SK-N-SH treated with all-trans-retinoic acid at 6 μM for 48 hours (cell line): ENCODE data around the gene RUSC1.

Experiments
- ATAC-seq: fragments of 200-7000 bp; cut with Tn5 transposase; 3 replicates; pipeline ENCODE4 v1.9.1; 2020; ENCODE audit warnings: mild to moderate bottlenecking, moderate library complexity
- ARNTL ChIP-seq: fragments of 450-650 bp; formaldehyde crosslinking; IDR thresholded peaks from 2 replicates; pipeline ENCODE4 v1.5.0; 2020; ENCODE audit warnings: low read depth, mild to moderate bottlenecking, moderate library complexity, borderline replicate concordance
- ESRRG ChIP-seq: fragments of 250-450 bp; sonication (Bioruptor Pico); IDR thresholded peaks from 2 replicates; pipeline ENCODE4 v1.6.1; 2021; ENCODE audit warnings: mild to moderate bottlenecking
- ISL1 ChIP-seq: fragments of 250-450 bp; sonication (Bioruptor Pico); IDR thresholded peaks from 2 replicates; pipeline ENCODE4 v2.1.2; 2022; ENCODE audit warnings: mild to moderate bottlenecking, moderate library complexity
- OSR1 ChIP-seq: fragments of 250-450 bp; sonication (Bioruptor Pico); IDR thresholded peaks from 2 replicates; pipeline ENCODE4 v1.8.0; 2022; ENCODE audit warnings: moderate library complexity, mild to moderate bottlenecking, inconsistent platforms
- PPARA ChIP-seq: fragments of 250-450 bp; sonication (Bioruptor Pico); IDR thresholded peaks from 2 replicates; pipeline ENCODE4 v1.5.0; 2020; ENCODE audit warnings: mild to moderate bottlenecking, borderline replicate concordance
- TOX ChIP-seq: fragments of 250-450 bp; sonication (Bioruptor Pico); IDR thresholded peaks from 2 replicates; pipeline ENCODE4 v1.8.0; 2021; ENCODE audit warnings: mild to moderate bottlenecking, moderate library complexity, borderline replicate concordance
- ZC3H10 ChIP-seq: fragments of 250-450 bp; sonication (Bioruptor Pico); IDR thresholded peaks from 2 replicates; pipeline ENCODE4 v1.5.1; 2021; ENCODE audit warnings: mild to moderate bottlenecking, moderate library complexity
- ZFP3 ChIP-seq: fragments of 250-450 bp; sonication (Bioruptor Pico); IDR thresholded peaks from 2 replicates; pipeline ENCODE4 v1.5.0; 2020; ENCODE audit warnings: mild to moderate bottlenecking, moderate library complexity
- ZFP30 ChIP-seq: fragments of 450-650 bp; formaldehyde crosslinking; IDR thresholded peaks from 2 replicates; pipeline ENCODE4 v1.5.0; 2022; ENCODE audit warnings: mild to moderate bottlenecking, moderate library complexity
- ZNF565 ChIP-seq: fragments of 450-650 bp; formaldehyde crosslinking; conservative IDR thresholded peaks from 2 replicates; pipeline ENCODE4 v1.5.0; 2020; ENCODE audit warnings: low read depth, mild to moderate bottlenecking, moderate library complexity
- ZNF70 ChIP-seq: fragments of 450-650 bp; formaldehyde crosslinking; IDR thresholded peaks from 2 replicates; pipeline ENCODE4 v1.5.0; 2020; ENCODE audit warnings: mild to moderate bottlenecking, moderate library complexity
- ZNF8 ChIP-seq: fragments of 450-650 bp; formaldehyde crosslinking; IDR thresholded peaks from 2 replicates; pipeline ENCODE4 v1.5.0; 2020; ENCODE audit warnings: mild to moderate bottlenecking, moderate library complexity
- TF ChIP-seq, protein P1 (sequence below): fragments of 250-450 bp; sonication (Bioruptor Pico); IDR thresholded peaks from 2 replicates; pipeline ENCODE4 v1.8.0; 2020; ENCODE audit warnings: mild to moderate bottlenecking, moderate library complexity, borderline replicate concordance
- TF ChIP-seq, protein P2 (sequence below): fragments of 250-450 bp; sonication (Bioruptor Pico); IDR thresholded peaks from 2 replicates; pipeline ENCODE4 v1.8.0; 2021; ENCODE audit warnings: low read depth, mild to moderate bottlenecking, moderate library complexity, borderline replicate concordance
- TF ChIP-seq, protein P3 (sequence below): fragments of 250-450 bp; sonication (Bioruptor Pico); IDR thresholded peaks from 2 replicates; pipeline ENCODE4 v1.5.1; 2021; ENCODE audit warnings: mild to moderate bottlenecking, moderate library complexity

Gene RUSC1, protein sequence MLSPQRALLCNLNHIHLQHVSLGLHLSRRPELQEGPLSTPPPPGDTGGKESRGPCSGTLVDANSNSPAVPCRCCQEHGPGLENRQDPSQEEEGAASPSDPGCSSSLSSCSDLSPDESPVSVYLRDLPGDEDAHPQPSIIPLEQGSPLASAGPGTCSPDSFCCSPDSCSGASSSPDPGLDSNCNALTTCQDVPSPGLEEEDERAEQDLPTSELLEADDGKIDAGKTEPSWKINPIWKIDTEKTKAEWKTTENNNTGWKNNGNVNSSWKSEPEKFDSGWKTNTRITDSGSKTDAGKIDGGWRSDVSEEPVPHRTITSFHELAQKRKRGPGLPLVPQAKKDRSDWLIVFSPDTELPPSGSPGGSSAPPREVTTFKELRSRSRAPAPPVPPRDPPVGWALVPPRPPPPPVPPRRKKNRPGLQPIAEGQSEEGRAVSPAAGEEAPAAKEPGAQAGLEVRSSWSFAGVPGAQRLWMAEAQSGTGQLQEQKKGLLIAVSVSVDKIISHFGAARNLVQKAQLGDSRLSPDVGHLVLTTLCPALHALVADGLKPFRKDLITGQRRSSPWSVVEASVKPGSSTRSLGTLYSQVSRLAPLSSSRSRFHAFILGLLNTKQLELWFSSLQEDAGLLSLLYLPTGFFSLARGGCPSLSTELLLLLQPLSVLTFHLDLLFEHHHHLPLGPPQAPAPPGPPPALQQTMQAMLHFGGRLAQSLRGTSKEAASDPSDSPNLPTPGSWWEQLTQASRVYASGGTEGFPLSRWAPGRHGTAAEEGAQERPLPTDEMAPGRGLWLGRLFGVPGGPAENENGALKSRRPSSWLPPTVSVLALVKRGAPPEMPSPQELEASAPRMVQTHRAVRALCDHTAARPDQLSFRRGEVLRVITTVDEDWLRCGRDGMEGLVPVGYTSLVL

DNA sequence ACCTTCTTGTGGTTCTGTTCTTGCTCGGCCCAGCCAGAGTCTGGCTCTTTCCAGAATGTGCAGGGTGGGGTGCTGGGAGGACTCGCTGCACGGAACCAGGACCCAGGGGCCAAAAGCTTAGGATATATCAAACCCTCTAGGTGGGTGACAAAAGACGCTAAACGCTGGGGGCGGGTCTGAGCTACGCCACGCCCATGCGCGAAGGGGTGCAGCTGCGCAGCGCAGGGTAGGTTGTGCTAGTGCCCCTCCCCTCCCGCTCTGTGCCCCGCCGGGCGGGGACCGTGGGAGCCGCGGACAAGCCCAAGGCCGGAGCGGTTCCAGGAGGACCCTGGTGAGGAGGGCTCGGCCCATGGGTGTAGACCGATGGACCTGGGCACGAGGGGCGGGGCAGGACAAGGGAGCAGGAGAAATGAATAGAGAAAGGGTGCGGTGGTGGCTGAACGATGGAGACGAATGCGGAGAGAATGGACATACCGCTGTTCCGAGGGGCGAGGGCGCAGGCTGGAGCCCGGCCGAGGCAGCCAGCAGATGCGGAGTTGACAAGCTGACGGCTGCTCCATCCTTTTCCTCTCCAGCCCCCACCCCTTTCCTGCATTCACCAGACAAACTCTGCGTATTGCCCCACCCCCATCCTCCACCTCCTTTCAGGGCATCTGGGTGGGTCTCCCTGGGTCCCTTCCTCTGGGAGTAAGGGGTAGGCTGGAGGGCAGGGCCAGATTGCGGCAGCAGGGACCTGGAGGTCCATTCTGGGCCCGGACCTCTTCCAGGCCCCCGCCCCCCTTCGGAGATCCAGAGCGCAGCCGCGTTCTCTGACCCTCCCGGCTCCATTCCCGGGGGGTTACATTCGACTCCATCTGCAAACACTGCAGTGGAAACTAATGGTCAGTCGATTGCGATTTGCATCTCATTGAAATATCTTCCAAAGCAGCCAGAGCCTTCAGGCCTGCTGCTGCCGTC, at the start of gene RUSC1:
RUSC1 (plus strand) TSS at position 234 of the 957 bp plus-strand sequence. CDS start 880 bp downstream, outside the sequence.
- peak; percentile 41 for ATAC-seq
- peak; percentile 44; the same call in 1 of the 2 replicates for TF ChIP-seq ESRRG
- no peak for TF ChIP-seq OSR1 (CRISPR knock-in tag)
- 0 out of 2 replicates have a peak, but pooled peaks have one; percentile 10 for TF ChIP-seq ZC3H10 (CRISPR knock-in tag)
- TF ChIP-seq, all 23 proteins: peak for 2

DNA sequence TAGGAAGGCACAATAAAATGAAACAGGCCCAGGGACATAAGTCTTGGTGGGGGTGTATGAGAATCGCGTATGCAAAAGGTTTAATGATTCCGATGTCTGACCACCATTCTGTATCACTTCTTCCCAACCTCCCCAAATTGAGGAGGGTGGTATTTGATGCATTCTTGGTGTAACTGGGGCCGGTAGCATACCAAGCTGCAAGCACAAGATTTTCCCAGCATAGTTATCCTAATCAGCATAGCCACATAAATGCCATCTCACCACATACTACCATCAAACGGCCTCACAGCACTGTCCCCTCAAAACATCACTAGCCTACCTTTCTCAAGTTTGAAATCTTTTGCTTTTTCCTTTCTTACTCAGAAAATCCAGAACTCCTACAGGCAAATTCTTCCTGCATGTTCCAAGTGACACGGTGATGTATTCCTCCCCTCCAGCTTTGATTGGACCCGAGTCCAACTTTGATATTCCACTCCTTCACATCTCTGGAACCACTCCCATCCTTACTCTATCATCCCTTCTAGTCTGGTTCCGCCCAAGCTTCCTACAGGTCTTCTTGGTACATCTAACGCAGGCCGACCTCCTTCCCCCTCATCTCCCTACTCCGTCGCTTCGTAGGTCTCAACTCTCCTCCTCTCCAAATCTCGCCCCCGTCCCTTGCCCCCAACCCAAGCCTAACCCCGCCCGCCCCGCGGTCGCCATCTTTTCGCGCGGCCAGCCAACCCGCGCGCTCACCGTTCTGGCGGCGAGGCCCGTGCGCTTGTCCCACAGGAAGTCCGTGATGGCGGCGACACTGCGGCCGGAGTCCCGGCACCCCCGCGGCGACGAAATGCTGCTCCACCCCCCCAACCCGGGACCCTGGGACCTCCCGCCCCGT, 48.0 kb upstream of the RUSC1 start:
- peak; percentile 62 for ATAC-seq
- TF ChIP-seq, protein P1, sequence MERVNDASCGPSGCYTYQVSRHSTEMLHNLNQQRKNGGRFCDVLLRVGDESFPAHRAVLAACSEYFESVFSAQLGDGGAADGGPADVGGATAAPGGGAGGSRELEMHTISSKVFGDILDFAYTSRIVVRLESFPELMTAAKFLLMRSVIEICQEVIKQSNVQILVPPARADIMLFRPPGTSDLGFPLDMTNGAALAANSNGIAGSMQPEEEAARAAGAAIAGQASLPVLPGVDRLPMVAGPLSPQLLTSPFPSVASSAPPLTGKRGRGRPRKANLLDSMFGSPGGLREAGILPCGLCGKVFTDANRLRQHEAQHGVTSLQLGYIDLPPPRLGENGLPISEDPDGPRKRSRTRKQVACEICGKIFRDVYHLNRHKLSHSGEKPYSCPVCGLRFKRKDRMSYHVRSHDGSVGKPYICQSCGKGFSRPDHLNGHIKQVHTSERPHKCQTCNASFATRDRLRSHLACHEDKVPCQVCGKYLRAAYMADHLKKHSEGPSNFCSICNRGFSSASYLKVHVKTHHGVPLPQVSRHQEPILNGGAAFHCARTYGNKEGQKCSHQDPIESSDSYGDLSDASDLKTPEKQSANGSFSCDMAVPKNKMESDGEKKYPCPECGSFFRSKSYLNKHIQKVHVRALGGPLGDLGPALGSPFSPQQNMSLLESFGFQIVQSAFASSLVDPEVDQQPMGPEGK (CRISPR knock-in tag): no peak
- TF ChIP-seq ZNF565: no peak
- TF ChIP-seq ZNF70: no peak

DNA sequence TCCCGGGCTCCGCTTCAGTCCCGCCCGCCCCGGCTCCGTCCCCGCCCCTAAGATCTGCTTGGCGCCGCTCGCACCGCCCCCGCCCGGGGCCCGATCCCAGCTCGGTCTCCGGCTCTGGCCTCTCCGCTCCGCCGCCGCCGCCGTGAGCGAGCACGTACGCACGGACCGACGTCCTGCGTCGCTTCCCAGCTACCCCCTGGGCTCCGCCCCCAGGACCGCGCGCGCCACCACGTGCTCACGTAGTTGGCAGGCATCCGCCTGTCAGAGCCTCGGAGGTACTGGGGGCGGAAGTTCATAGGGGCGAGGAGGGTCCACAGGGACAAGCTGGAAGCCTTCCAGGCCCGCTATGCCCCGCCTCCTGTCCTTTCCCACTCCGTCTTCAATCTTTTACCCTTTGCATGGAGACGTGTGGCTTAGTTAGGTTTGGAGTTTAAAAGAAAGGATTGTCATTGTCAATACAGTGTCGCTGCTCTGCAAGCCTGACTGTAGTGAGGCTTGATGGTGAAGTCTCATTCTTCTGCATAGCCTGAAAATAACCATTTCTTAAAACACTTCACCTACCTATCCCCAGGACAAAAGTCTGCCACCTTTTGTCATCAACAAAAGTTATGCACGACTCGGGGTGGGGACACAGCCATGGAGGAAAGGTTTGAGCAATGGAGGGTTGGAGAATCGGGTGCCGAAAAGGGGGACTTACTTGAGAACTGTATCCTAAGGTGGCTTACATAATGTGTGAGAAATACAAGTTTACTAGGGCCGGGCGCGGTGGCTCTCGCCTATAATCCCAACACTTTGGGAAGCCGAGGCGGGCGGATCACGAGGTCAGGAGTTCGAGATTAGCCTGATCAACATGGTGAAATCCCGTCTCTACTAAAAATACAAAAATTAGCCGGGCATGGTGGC, 47.1 kb upstream of the RUSC1 start, which contains the start of gene CLK2:
CLK2 (minus strand) TSS at position 162 of the 903 bp plus-strand sequence. CDS start 2,527 bp downstream, outside the sequence.
- TF ChIP-seq ZNF8 (CRISPR knock-in tag) (no peak), TOX (no peak), ISL1 (CRISPR knock-in tag) (no peak), ESRRG (no peak), ZNF70 (no peak), ZFP30 (CRISPR knock-in tag) (no peak), ARNTL (CRISPR knock-in tag) (no peak), ZFP3 (CRISPR knock-in tag) (no peak), PPARA (CRISPR knock-in tag) (no peak)
- TF ChIP-seq, protein P2, sequence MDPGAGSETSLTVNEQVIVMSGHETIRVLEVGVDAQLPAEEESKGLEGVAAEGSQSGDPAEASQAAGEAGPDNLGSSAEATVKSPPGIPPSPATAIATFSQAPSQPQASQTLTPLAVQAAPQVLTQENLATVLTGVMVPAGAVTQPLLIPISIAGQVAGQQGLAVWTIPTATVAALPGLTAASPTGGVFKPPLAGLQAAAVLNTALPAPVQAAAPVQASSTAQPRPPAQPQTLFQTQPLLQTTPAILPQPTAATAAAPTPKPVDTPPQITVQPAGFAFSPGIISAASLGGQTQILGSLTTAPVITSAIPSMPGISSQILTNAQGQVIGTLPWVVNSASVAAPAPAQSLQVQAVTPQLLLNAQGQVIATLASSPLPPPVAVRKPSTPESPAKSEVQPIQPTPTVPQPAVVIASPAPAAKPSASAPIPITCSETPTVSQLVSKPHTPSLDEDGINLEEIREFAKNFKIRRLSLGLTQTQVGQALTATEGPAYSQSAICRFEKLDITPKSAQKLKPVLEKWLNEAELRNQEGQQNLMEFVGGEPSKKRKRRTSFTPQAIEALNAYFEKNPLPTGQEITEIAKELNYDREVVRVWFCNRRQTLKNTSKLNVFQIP (CRISPR knock-in tag): no peak
- TF ChIP-seq, protein P3, sequence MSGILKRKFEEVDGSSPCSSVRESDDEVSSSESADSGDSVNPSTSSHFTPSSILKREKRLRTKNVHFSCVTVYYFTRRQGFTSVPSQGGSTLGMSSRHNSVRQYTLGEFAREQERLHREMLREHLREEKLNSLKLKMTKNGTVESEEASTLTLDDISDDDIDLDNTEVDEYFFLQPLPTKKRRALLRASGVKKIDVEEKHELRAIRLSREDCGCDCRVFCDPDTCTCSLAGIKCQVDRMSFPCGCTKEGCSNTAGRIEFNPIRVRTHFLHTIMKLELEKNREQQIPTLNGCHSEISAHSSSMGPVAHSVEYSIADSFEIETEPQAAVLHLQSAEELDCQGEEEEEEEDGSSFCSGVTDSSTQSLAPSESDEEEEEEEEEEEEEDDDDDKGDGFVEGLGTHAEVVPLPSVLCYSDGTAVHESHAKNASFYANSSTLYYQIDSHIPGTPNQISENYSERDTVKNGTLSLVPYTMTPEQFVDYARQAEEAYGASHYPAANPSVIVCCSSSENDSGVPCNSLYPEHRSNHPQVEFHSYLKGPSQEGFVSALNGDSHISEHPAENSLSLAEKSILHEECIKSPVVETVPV (CRISPR knock-in tag): no peak
- TF ChIP-seq, protein P1 (CRISPR knock-in tag): no peak

More for the DNA sequence above, 47.1 kb upstream of the RUSC1 start, which contains the start of gene CLK2:
- peak; percentile 87 for ATAC-seq
